Measurements from ENCODE around the gene HDAC9. TPM values are rescaled to one million over a fixed set of nuclear protein-coding genes. Genes with fewer than 3 reads are reported as not detected.

HDAC9 gene
- total and polyA plus RNA-seq, 12 donors = 2.6 to 23.1 (median 7.5) TPM

DNA sequence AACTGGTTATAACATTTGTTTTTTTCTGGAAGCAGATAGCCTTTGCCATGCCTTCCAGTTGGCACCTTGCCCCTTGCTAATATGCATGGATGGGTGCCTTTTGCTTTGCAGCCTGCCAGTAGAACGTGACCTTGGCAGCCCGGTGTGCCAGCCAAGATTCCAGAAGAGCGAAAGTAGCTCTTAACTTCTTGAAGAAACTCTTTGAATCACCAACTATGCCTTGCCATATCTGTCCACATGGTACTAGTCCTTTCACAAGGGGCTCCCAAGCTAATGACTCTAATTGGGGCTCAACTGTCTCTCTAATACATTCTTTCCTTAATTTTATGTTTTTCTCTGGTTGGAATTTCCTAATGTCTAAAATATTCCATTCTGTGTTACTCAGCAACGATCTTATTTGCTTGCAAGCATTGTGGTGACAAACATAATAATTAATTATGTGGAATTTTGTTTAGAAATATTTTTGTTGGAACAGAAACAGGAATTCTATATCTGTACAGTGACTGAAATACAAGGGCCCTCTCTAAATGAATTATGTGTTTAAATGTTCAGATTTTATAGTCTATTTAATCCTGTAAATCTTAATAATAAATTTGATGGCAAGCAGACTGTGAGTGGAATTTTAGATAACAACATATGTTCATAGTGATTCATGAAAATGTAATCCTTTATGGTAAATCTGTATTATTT, 45.8 kb downstream of the HDAC9 start:
- Histone ChIP-seq H3K27me3 (no peaks in the 10 kb centered on the region), H3K36me3 (replicated peaks in 1 of 2) (no peaks in the 10 kb centered on the region), H3K4me1 (replicated peaks in 1 of 2) (peaks cover 0 to 17% of the 10 kb centered on the region in 2 donors), H3K27ac (no peak overlapping the region), H3K4me3 (peak overlapping the region in 1 of 4 donors; percentile 33), H3K9me3 (replicated peaks in 1 of 3) (no peaks in the 10 kb centered on the region)
- intact Hi-C loops (cut with DNase I) = no loop called here
- 13 to 35% (median 34%) methylated on average over 4 of the region's 4 CpGs for WGBS, 4 donors
- TF ChIP-seq CTCF (IDR thresholded peaks at IDR 0.05) (no peak), POLR2A (IDR thresholded peaks at IDR 0.05) (no peak)
- peak; percentile 79 to 90 (median 82) for DNase-seq

GRCh38 chr7:18541871-18542212, 46.3 kb downstream of the HDAC9 start:
- Histone ChIP-seq H3K27me3 (no peaks in the 10 kb centered on the region), H3K36me3 (replicated peaks in 1 of 2) (no peaks in the 10 kb centered on the region), H3K4me1 (replicated peaks in 1 of 2) (peaks cover 0 to 17% of the 10 kb centered on the region in 2 donors), H3K9me3 (replicated peaks in 1 of 3) (no peaks in the 10 kb centered on the region), H3K4me3 (no peak overlapping the region), H3K27ac (no peak overlapping the region)
- DNase-seq = no peak
- intact Hi-C loops (cut with DNase I) = no loop called here
- TF ChIP-seq POLR2A (IDR thresholded peaks at IDR 0.05) = no peak
- no peak for TF ChIP-seq CTCF (IDR thresholded peaks at IDR 0.05)
- WGBS, 4 donors = 85 to 90% (median 90%) methylated on average over 6 of the region's 6 CpGs

DNA sequence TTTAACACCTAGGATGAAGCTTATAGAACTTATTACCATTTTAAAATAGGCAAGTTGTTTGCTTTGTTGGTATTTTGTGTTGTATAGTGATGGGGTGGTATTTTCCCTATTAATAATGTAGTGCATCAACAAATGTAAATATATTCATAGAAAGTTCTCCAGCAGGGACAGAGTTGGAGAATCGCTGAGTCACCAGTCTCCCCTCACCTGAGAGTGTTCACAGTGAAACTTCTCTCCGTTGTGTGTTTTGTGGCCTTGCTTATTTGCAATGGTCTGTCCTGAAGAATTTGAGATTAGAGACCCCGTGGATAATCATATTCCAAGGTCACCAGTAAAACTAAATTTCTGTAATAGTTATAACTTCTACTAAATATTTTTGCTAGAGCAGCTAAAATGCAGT, 51.0 kb downstream of the HDAC9 start:
- Histone ChIP-seq H3K4me1 (replicated peaks in 1 of 2) (peaks cover 0 to 5% of the 10 kb centered on the region in 2 donors), H3K27ac (no peak overlapping the region), H3K27me3 (no peaks in the 10 kb centered on the region), H3K9me3 (replicated peaks in 1 of 3) (no peaks in the 10 kb centered on the region), H3K36me3 (replicated peaks in 1 of 2) (no peaks in the 10 kb centered on the region), H3K4me3 (no peak overlapping the region)
- intact Hi-C loops (cut with DNase I) = no loop called here
- no peak for TF ChIP-seq POLR2A (IDR thresholded peaks at IDR 0.05)
- TF ChIP-seq CTCF (IDR thresholded peaks at IDR 0.05) = no peak
- WGBS, 4 donors = 64 to 78% (median 72%) methylated on average over 3 of the region's 3 CpGs
- no peak for DNase-seq

DNA sequence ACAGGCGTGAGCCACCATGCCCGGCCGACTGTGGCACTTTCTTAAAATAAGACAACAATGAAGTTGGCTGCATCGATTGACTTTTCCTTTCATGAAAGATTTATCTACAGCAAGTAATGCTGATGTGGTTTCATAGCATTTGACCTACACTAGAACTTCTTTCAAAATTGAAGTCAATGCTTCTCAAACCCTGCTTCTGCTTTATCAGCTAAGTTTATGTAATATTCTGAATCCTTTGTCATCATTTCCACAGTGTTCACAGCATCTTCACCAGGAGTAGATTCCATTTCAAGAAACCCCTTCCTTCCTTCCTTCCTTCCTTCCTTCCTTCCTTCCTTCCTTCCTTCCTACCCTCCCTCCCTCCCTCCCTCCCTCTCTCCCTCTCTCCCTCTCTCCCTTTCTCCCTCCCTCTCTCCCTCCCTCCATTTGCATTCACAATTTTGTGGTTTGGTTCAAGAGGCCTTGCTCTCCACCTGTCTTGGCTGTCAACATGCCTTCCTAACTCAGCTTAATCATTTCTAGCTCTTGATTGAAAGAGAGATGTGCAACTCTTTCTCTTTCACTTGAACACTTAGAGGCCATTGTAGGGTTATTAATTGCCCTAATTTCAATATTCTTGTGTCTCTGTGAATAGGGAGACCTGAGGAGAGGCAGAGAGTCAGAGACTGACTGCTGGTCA, 52.1 kb downstream of the HDAC9 start:
- H3K4me1 ChIP-seq (replicated peaks in 1 of 2) = no peaks in the 10 kb centered on the region
- H3K36me3 ChIP-seq (replicated peaks in 1 of 2) = no peaks in the 10 kb centered on the region
- no peak for TF ChIP-seq CTCF (IDR thresholded peaks at IDR 0.05)
- TF ChIP-seq POLR2A (IDR thresholded peaks at IDR 0.05) = no peak
- no peak overlapping the region for H3K27ac ChIP-seq
- DNase-seq = no peak
- H3K27me3 ChIP-seq = no peaks in the 10 kb centered on the region
- 89 to 91% (median 90%) methylated on average over 4 of the region's 4 CpGs for WGBS, 4 donors
- no peak overlapping the region for H3K4me3 ChIP-seq
- intact Hi-C loops (cut with DNase I) = no loop called here
- H3K9me3 ChIP-seq (replicated peaks in 1 of 3) = no peaks in the 10 kb centered on the region

Measured in adrenal gland (tissue), 12 donors.